Stimulated activated CD8-positive, alpha-beta memory T cell treated with anti-CD3 and anti-CD28 coated beads, Interleukin-2, amount 100 ng/mL, for 48 hours (primary cell): ENCODE data around the gene ZFR2.
"Not testable (repeated sequence)": the region's sequence is repeated elsewhere in the genome, so short reads cannot be mapped to it uniquely, and the experiment has no call there.

Experiments
- DNase-seq, 2 donors: peaks; one replicate each; pipeline ENCODE4 v3.0.0-alpha.2; 2020; ENCODE audit warnings: low read depth in 2 of 2

The ZFR2 gene

GRCh38 chr19:3868770-3869456, at the start of gene ZFR2:
Gene ZFR2, minus strand, starts transcription at chr19:3869038. Its CDS starts 21 bp downstream, at chr19:3869017.
- DNase-seq, result peak; percentile 4 to 6

GRCh38 chr19:3916033-3916432, 47.2 kb upstream of the ZFR2 start:
- DNase-seq, result no peak

- no peak for DNase-seq
Measured at GRCh38 chr19:3914199-3914598, 45.4 kb upstream of the ZFR2 start.

- no peak for DNase-seq
Measured at GRCh38 chr19:3910105-3910504, 41.3 kb upstream of the ZFR2 start.

- DNase-seq, result no peak
Measured at GRCh38 chr19:3908266-3909054, 39.6 kb upstream of the ZFR2 start.

GRCh38 chr19:3907626-3908265, 38.9 kb upstream of the ZFR2 start:
- DNase-seq, result no peak

GRCh38 chr19:3904233-3904632, 35.4 kb upstream of the ZFR2 start:
- no peak for DNase-seq

- no peak for DNase-seq
Measured at GRCh38 chr19:3902317-3902973, 33.6 kb upstream of the ZFR2 start.

GRCh38 chr19:3899531-3900294, 30.9 kb upstream of the ZFR2 start:
- DNase-seq, result no peak

GRCh38 chr19:3898426-3898825, 29.6 kb upstream of the ZFR2 start:
- DNase-seq, result no peak

- no peak for DNase-seq
Measured at GRCh38 chr19:3897936-3898335, 29.1 kb upstream of the ZFR2 start.

GRCh38 chr19:3895788-3896187, 26.9 kb upstream of the ZFR2 start:
- no peak for DNase-seq

GRCh38 chr19:3894959-3895358, 26.1 kb upstream of the ZFR2 start:
- DNase-seq, result not testable (repeated sequence)

- DNase-seq, result no peak
Measured at GRCh38 chr19:3893509-3894179, 24.8 kb upstream of the ZFR2 start.

GRCh38 chr19:3890591-3890990, 21.8 kb upstream of the ZFR2 start:
- no peak for DNase-seq

GRCh38 chr19:3882041-3882384, 13.2 kb upstream of the ZFR2 start:
- no peak for DNase-seq

- no peak for DNase-seq
Measured at GRCh38 chr19:3881272-3882040, 12.6 kb upstream of the ZFR2 start.

- no peak for DNase-seq
Measured at GRCh38 chr19:3880471-3881271, 11.8 kb upstream of the ZFR2 start, which contains the start of gene ATCAY. Gene ATCAY, plus strand, starts transcription at chr19:3880685. Its CDS starts 5,083 bp downstream, at chr19:3885768.

GRCh38 chr19:3879656-3880055, 10.8 kb upstream of the ZFR2 start:
- DNase-seq, result no peak
